ENCODE measurements around the gene HNRNPUL1. TPM values are rescaled to one million over a fixed set of nuclear protein-coding genes. Genes with fewer than 3 reads are reported as not detected.
A peak's percentile ranks its signal among the peaks of the same experiment; 100 is the strongest.

Gene HNRNPUL1
- total and polyA plus RNA-seq, 12 donors: 55.5 to 151 (median 106) TPM

- ATAC-seq: peak in 1 of 8 donors; percentile 9
- peak; percentile 45 to 80 (median 74) for TF ChIP-seq CTCF (IDR thresholded peaks at IDR 0.05)
- DNase-seq: no peak
- H3K4me1 ChIP-seq: peaks cover 35 to 58% (median 56%) of the 10 kb centered on the region in 9 donors
- peak overlapping the region in 9 of 10 donors; percentile 32 to 96 (median 90) for H3K27ac ChIP-seq
- peaks cover 0 to 69% (median 29%) of the 10 kb centered on the region in 9 donors for H3K36me3 ChIP-seq
- H3K27me3 ChIP-seq: no peaks in the 10 kb centered on the region
- WGBS, 2 donors: 51 to 53% methylated on average over 10 of the region's 10 CpGs
- no peak overlapping the region for H3K4me3 ChIP-seq
- intact Hi-C loops (cut with DNase I): loop anchor here in 5 of 10 donors (5.0 to 10.0 kb wide), 6 partner anchors 36 to 253 kb away; partner anchors contain the start of genes B3GNT8 (in 1 of the 5), B9D2 (in 1 of the 5), CEACAM21 (in 1 of the 5) and DMAC2 (in 1 of the 5)
- H3K9me3 ChIP-seq: no peaks in the 10 kb centered on the region
Measured at GRCh38 chr19:41321600-41322270, 57.6 kb downstream of the HNRNPUL1 start.

GRCh38 chr19:41322451-41322850 is 58.3 kb downstream of the HNRNPUL1 start:
- Histone ChIP-seq H3K9me3 (no peaks in the 10 kb centered on the region), H3K27ac (peak overlapping the region; percentile 32 to 96 (median 88)), H3K4me1 (peaks cover 39 to 65% (median 62%) of the 10 kb centered on the region in 9 donors), H3K36me3 (peaks cover 0 to 62% (median 22%) of the 10 kb centered on the region in 9 donors), H3K27me3 (no peaks in the 10 kb centered on the region), H3K4me3 (no peak overlapping the region)
- ATAC-seq (no peak), DNase-seq (no peak)
- WGBS, 2 donors: 89 to 90% methylated on average over 11 of the region's 11 CpGs
- no peak for TF ChIP-seq CTCF (IDR thresholded peaks at IDR 0.05)
- intact Hi-C loops (cut with DNase I): loop anchor here in 5 of 10 donors (5.0 to 10.0 kb wide), 6 partner anchors 35 to 252 kb away; partner anchors contain the start of genes B3GNT8 (in 1 of the 5), B9D2 (in 1 of the 5), CEACAM21 (in 1 of the 5) and DMAC2 (in 1 of the 5)

GRCh38 chr19:41323023-41323422 is 58.9 kb downstream of the HNRNPUL1 start:
- H3K36me3 ChIP-seq: peaks cover 0 to 56% (median 22%) of the 10 kb centered on the region in 9 donors
- no peaks in the 10 kb centered on the region for H3K27me3 ChIP-seq
- WGBS, 2 donors: 59 to 66% methylated on average over 7 of the region's 7 CpGs
- DNase-seq (peak in 1 of 2 donors; percentile 52), ATAC-seq (no peak)
- intact Hi-C loops (cut with DNase I): loop anchor here in 5 of 10 donors (5.0 to 10.0 kb wide), 6 partner anchors 34 to 252 kb away; partner anchors contain the start of genes B3GNT8 (in 1 of the 5), B9D2 (in 1 of the 5), CEACAM21 (in 1 of the 5) and DMAC2 (in 1 of the 5)
- no peak overlapping the region for H3K4me3 ChIP-seq
- peaks cover 45 to 71% (median 68%) of the 10 kb centered on the region in 9 donors for H3K4me1 ChIP-seq
- TF ChIP-seq CTCF (IDR thresholded peaks at IDR 0.05): no peak
- H3K27ac ChIP-seq: peak overlapping the region; percentile 77 to 96 (median 88)
- no peaks in the 10 kb centered on the region for H3K9me3 ChIP-seq

GRCh38 chr19:41323430-41324125 is 59.4 kb downstream of the HNRNPUL1 start:
- intact Hi-C loops (cut with DNase I): loop anchor here in 6 of 10 donors (2.0 to 10.0 kb wide), 7 partner anchors 29 to 251 kb away; partner anchors contain the start of genes B3GNT8 (in 1 of the 6), B9D2 (in 1 of the 6), CEACAM21 (in 1 of the 6) and DMAC2 (in 1 of the 6)
- H3K4me1 ChIP-seq: peaks cover 49 to 76% (median 73%) of the 10 kb centered on the region in 9 donors
- 58% methylated on average over 16 of the region's 16 CpGs for WGBS, 2 donors

More at GRCh38 chr19:41323430-41324125, 59.4 kb downstream of the HNRNPUL1 start:
- H3K4me3 ChIP-seq: no peak overlapping the region
- no peak for TF ChIP-seq CTCF (IDR thresholded peaks at IDR 0.05)
- H3K27me3 ChIP-seq: no peaks in the 10 kb centered on the region
- ATAC-seq (peak; percentile 7 to 65 (median 31)), DNase-seq (peak in 1 of 2 donors; percentile 72)
- peaks cover 0 to 53% (median 21%) of the 10 kb centered on the region in 9 donors for H3K36me3 ChIP-seq
- peak overlapping the region; percentile 77 to 96 (median 88) for H3K27ac ChIP-seq
- no peaks in the 10 kb centered on the region for H3K9me3 ChIP-seq

Measured in heart right ventricle (tissue), 16 donors.